Rectal smooth muscle tissue (tissue), 1 donor: ENCODE results near the gene CEP57L1.
"Not testable (repeated sequence)": the region's sequence is repeated elsewhere in the genome, so short reads cannot be mapped to it uniquely, and the experiment has no call there.

Experiments
- H3K27ac ChIP-seq: one replicate; pipeline ENCODE4 v1.7.0; 2013; ENCODE audit warnings: low read depth, low read length, inconsistent platforms
- H3K27me3 ChIP-seq: one replicate; pipeline ENCODE4 v1.7.0; 2013; ENCODE audit warnings: low read length; ENCODE audit not compliant: control insufficient read depth, insufficient read depth
- H3K36me3 ChIP-seq: one replicate; pipeline ENCODE4 v1.7.0; 2013; ENCODE audit warnings: low read length; ENCODE audit not compliant: control insufficient read depth, insufficient read depth
- H3K4me1 ChIP-seq: one replicate; pipeline ENCODE4 v1.7.0; 2013; ENCODE audit warnings: low read length; ENCODE audit not compliant: control insufficient read depth, insufficient read depth
- H3K4me3 ChIP-seq: one replicate; pipeline ENCODE4 v1.7.0; 2013; ENCODE audit warnings: low read length
- H3K9ac ChIP-seq: one replicate; pipeline ENCODE4 v1.7.0; 2013; ENCODE audit warnings: low read length

The CEP57L1 gene

DNA sequence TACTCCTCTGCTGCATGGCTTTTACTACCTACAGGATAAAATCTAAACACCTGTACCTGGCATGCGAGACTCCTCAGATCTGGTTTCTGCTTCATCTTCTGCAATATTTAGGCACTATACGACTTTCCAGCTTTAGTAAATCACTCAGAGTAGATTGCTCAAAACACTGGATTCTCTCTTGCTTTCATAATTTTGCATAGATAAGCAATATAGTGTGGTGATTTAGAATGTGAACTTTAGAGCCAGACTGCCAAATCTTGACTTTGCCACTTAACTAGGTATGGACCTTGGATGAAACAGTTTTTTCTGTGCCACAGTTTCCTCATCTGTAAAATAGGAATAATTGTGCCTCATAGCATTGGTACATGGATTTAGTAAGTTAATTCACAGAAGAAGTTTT lies 28.9 kb downstream of the CEP57L1 start:
- Histone ChIP-seq H3K36me3 (no peaks in the 10 kb centered on the region), H3K27ac (no peak overlapping the region), H3K27me3 (no peaks in the 10 kb centered on the region), H3K4me3 (no peak overlapping the region), H3K9ac (no peak overlapping the region), H3K4me1 (peaks cover 3% of the 10 kb centered on the region)

DNA sequence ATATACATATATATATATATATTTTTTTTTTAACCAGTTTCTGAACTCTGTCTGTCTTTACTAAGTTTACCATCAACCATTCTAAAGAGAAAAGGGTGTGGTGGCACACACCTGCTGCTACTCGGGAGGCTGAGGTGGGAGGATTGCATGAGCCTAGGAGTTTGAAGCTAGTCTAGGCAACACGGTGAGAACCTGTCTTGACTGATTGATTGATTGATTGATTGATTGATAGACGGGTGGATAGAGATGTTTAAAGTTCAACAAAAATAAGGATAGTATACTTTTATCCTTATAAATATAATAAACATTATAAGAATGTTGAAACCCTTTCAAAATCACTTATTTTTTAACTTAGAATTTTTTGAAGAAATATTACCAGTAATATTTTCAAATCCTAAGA lies 30.2 kb downstream of the CEP57L1 start:
- Histone ChIP-seq H3K4me1 (peaks cover 3% of the 10 kb centered on the region), H3K4me3 (no peak overlapping the region), H3K27ac (no peak overlapping the region), H3K27me3 (no peaks in the 10 kb centered on the region), H3K36me3 (no peaks in the 10 kb centered on the region), H3K9ac (no peak overlapping the region)

DNA sequence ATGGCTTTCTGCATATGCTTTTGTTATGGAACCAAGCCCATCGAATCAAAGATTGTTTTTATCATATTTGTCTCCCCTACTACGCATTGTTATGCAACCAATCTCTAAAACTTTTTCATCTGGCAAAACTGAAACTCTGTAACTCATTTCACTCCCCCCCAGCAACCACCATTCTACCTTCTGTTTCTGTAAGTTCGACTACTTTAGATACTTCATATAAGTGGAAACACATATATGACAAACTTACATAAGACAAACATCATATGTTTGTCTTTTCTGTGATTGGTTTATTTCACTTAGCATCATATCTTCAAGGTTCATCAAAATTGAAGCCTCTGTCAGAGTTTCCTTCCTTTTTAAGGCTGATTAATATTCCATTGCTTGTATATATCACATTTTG lies 34.8 kb downstream of the CEP57L1 start:
- no peaks in the 10 kb centered on the region for H3K4me1 ChIP-seq

GRCh38 chr6:109135600-109135999 lies 40.3 kb downstream of the CEP57L1 start:
- not testable (repeated sequence) for H3K4me1 ChIP-seq, H3K36me3 ChIP-seq, H3K9ac ChIP-seq, H3K4me3 ChIP-seq, H3K27me3 ChIP-seq, H3K27ac ChIP-seq

More for the DNA sequence above, 34.8 kb downstream of the CEP57L1 start:
- Histone ChIP-seq H3K4me3 (no peak overlapping the region), H3K9ac (no peak overlapping the region), H3K27ac (no peak overlapping the region), H3K27me3 (no peaks in the 10 kb centered on the region), H3K36me3 (peaks cover 2% of the 10 kb centered on the region)

DNA sequence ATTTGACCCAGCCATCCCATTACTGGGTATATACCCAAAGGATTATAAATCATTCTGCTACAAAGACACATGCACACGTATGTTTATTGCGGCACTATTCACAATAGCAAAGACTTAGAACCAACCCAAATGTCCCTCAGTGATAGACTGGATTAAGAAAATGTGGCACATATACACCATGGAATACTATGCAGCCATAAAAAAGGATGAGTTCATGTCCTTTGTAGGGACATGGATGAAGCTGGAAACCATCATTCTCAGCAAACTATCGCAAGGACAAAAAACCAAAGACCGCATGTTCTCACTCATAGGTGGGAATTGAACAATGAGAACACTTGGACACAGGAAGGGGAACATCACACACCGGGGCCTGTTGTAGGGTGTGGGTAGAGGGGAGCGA lies 40.7 kb downstream of the CEP57L1 start:
- not testable (repeated sequence) for H3K27ac ChIP-seq, H3K9ac ChIP-seq, H3K4me3 ChIP-seq, H3K4me1 ChIP-seq, H3K36me3 ChIP-seq, H3K27me3 ChIP-seq

- not testable (repeated sequence) for H3K4me3 ChIP-seq, H3K4me1 ChIP-seq, H3K27ac ChIP-seq
These were observed 41.2 kb downstream of the CEP57L1 start for GRCh38 chr6:109136530-109136929.

DNA sequence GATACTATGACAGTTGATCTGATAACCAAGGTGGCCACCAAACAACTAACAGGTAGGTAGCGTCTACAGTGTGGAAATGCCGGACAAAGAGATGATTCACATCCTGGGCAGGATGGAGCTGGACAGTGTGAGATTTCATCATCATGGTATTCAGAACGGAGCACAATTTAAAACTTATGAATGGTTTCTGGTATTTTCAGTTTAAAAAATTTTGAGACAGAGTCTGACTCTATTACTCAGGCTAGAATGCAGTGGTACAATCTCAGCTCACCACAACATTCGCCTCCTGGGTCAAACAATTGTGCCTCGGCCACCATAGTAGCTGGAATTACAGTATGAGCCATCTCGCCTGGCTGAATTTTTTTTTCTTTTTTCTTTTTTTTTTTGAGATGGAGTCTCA lies 43.8 kb downstream of the CEP57L1 start:
- Histone ChIP-seq H3K27ac (no peak overlapping the region), H3K4me3 (no peak overlapping the region), H3K27me3 (no peaks in the 10 kb centered on the region), H3K4me1 (no peaks in the 10 kb centered on the region), H3K36me3 (no peaks in the 10 kb centered on the region), H3K9ac (no peak overlapping the region)

More at GRCh38 chr6:109136530-109136929, 41.2 kb downstream of the CEP57L1 start:
- H3K27me3 ChIP-seq, H3K36me3 ChIP-seq, H3K9ac ChIP-seq: not testable (repeated sequence)

DNA sequence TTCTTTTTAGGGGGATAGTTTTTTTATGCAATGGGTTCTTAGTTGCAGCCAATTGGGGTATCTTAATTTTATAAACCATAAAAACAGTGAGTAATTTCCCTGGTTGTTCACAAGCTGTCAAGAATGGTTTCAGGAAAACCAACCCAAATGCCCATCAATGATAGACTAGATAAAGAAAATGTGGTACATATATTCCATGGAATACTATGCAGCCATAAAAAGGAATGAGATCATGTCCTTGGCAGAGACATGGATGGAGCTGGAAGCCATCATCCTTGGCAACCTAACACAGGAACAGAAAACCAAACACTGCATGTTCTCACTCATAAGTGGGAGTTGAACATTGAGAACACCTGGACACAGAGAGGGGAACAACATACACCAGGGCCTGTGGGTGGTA lies 46.8 kb downstream of the CEP57L1 start:
- not testable (repeated sequence) for H3K9ac ChIP-seq, H3K4me1 ChIP-seq, H3K27me3 ChIP-seq, H3K27ac ChIP-seq, H3K36me3 ChIP-seq, H3K4me3 ChIP-seq

DNA sequence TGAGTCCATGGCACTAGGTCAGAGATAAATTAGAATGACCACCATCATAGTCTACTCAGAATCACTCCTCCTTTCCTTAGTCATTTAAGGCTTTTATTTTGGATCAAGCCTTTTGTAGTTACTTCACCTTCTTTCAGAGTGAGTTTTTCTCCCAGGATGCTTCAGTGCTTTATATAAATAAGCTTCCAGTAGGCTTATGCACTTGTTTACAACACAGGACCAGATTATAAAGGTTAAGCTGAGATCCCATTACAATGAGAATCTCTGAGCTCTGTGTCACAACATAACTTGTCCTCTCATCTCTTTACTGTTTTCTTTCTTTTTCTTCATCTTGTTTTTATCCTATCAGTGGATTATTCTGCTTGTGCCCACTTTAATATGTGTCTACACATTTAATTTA lies 47.9 kb downstream of the CEP57L1 start:
- Histone ChIP-seq H3K36me3 (no peaks in the 10 kb centered on the region), H3K4me3 (no peak overlapping the region), H3K27me3 (no peaks in the 10 kb centered on the region), H3K9ac (no peak overlapping the region), H3K27ac (no peak overlapping the region), H3K4me1 (no peaks in the 10 kb centered on the region)

GRCh38 chr6:109148251-109148650 lies 52.9 kb downstream of the CEP57L1 start:
- H3K9ac ChIP-seq, H3K4me3 ChIP-seq, H3K4me1 ChIP-seq, H3K36me3 ChIP-seq, H3K27me3 ChIP-seq, H3K27ac ChIP-seq: not testable (repeated sequence)

DNA sequence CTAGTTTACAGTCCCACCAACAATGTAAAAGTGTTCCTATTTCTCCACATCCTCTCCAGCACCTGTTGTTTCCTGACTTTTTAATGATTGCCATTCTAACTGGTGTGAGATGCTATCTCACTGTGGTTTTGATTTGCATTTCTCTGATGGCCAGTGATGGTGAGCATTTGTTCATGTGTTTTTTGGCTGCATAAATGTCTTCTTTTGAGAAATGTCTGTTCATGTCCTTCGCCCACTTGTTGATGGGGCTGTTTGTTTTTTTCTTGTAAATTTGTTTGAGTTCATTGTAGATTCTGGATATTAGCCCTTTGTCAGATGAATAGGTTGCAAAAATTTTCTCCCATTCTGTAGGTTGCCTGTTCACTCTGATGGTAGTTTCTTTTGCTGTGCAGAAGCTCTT lies 53.4 kb downstream of the CEP57L1 start:
- H3K27ac ChIP-seq, H3K4me3 ChIP-seq, H3K36me3 ChIP-seq, H3K4me1 ChIP-seq, H3K9ac ChIP-seq, H3K27me3 ChIP-seq: not testable (repeated sequence)

- no peaks in the 10 kb centered on the region for H3K36me3 ChIP-seq
- H3K27me3 ChIP-seq = no peaks in the 10 kb centered on the region
- H3K4me1 ChIP-seq = no peaks in the 10 kb centered on the region
- no peak overlapping the region for H3K27ac ChIP-seq
- no peak overlapping the region for H3K9ac ChIP-seq
- no peak overlapping the region for H3K4me3 ChIP-seq
These were observed 58.4 kb downstream of the CEP57L1 start for GRCh38 chr6:109153752-109154151.

- Histone ChIP-seq H3K27ac (no peak overlapping the region), H3K4me1 (no peaks in the 10 kb centered on the region), H3K36me3 (peaks cover 5% of the 10 kb centered on the region), H3K27me3 (no peaks in the 10 kb centered on the region), H3K9ac (no peak overlapping the region), H3K4me3 (no peak overlapping the region)
These were observed 69.0 kb downstream of the CEP57L1 start for GRCh38 chr6:109164331-109164730.
